A549 treated with CORT108297 at 1 μM for 4 hours (cell line): ENCODE measurements around the gene ACSL4. TPM values are rescaled to one million over a fixed set of nuclear protein-coding genes. Genes with fewer than 3 reads are reported as not detected.

ENCODE experiments used
- total RNA-seq: library from RNA; stranded (reverse); fragments of 200-300 nt; extraction: Qiagen RNA extraction; gene quantifications from 5 replicates; pipeline ENCODE4 v1.2.3, GENCODE V29; 2022

ACSL4 gene
- total RNA-seq: 18.7 to 31.6 TPM (median 23.7 TPM) in 5 replicates

DNA sequence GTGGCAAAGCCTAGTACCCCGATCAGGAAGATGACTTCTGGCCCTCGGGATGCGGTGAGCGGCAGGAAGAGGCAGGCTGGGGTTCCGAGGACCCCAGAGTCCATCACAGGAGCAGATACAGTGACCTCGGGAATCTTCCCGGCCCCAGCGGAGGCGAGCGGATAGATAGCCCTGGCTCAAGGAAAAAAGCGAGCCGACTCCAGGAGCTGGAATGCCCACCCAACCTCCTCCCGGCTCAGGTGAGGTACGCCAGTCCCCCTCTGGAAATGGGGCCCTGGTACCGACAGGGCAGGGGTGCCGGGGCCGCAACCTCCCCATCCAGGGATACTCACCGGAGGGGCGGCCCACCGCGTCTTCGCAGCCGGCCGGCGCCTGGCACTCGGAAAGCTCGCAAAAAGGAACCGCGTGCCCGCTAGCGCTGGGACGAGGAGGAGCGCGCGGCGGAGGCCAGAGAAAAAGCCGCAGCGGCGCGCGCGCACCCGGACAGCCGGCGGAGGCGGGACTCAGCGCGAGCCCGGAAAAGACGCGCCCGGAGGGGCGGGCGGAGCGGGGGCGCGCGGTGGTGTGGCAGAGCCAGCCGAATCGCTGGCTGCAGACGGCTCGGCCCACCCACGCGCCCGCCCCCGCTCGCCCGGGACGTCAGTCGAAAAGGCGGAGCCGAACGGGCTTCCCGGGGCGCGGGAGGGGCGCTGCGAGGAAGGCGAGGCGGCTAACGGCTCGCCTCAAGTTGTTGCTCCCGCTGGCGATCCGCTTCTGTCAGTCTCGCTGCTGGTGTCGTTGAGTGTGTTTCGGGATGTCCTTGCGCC, at the start of gene ACSL4:
TSS of gene ACSL4 (minus strand) at position 451 of the 806 bp plus-strand sequence. CDS start 49,894 bp downstream, outside the sequence.

DNA sequence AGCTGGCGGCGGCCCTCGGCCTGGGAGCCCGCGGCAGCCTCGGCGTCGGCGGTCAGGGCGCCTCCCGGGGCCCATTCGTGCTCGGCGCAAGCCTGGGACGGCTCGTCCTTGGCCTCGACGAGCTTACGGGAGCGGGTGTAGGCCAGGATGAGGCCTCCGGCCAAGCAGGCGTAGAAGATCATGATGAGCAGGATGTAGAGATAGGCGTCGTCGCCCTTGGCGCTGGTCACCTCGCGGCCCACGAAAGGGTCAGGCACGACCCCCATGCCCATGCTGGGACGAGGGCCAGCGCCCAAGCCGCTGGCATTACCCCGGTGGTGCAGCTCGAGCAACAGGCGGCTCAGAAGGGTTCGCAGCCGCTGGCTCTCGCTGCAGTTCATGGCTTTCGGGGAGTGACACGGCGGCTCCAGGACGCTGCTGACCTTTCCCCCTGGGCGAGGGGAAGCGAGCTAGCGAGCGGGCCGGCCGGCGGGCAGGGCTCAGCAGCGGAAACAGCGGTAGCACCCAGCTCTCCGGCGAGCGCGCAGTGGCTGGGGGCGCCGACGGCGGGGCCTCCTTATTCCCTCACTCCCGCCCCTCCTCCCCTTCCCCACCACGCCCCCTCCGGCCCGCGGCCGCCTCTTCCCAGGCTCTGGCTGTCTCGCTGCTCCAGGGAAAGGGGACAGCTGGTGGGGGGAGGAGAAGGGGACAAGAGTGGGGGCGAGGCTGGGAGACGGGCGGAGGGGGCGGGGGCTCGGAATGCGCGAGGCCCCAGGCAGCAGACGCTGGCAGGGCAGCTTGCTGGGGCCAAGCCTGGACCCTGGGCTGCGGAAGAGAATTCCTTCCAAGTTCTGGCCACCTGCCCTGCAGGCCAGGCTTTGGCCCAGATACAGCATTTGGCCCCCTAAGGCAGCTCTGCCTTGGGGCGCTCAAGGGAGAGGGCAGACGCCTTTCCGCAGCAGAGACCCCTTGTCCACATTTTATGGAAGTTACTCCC, 108.1 kb downstream of the ACSL4 start, which contains the start of gene KCNE5:
TSS of gene KCNE5 (minus strand) at position 532 of the 976 bp plus-strand sequence. CDS start at position 380, 152 bp downstream.

Other genes with a start within 250 kb of the ACSL4 start
- 8.5 to 10.9 TPM (median 9.9 TPM) in 5 replicates for gene NXT2, start 196.4 kb downstream of the ACSL4 start, total RNA-seq
- 0.06 to 0.20 TPM (median 0.09 TPM) in 4 of 5 replicates, not detected in the other for gene KCNE5, start 108.1 kb downstream of the ACSL4 start, total RNA-seq